Mucosa of gallbladder (tissue), 1 donor: ENCODE results near the gene FOXRED2. TPM values are rescaled to one million over a fixed set of nuclear protein-coding genes. Genes with fewer than 3 reads are reported as not detected.
"Not testable (repeated sequence)": the region's sequence is repeated elsewhere in the genome, so short reads cannot be mapped to it uniquely, and the experiment has no call there.

Experiments used
- DNase-seq: peaks from one replicate; pipeline ENCODE4 v3.0.0-alpha.2; 2020; ENCODE audit warnings: low spot score
- total RNA-seq: library from RNA; stranded (reverse); gene quantifications from one replicate; pipeline ENCODE4 v1.2.1, GENCODE V29; 2021
- donor health status: DM: no; HTN: no; CAD: no.

Gene FOXRED2
- 11.3 TPM for total RNA-seq

GRCh38 chr22:36506637-36507517, at the start of gene FOXRED2:
TSS of gene FOXRED2 (minus strand) at chr22:36507040. CDS start at chr22:36506422, 618 bp downstream.
- peak; percentile 91 for DNase-seq

GRCh38 chr22:36554098-36554497, 47.3 kb upstream of the FOXRED2 start:
- no peak for DNase-seq

DNA sequence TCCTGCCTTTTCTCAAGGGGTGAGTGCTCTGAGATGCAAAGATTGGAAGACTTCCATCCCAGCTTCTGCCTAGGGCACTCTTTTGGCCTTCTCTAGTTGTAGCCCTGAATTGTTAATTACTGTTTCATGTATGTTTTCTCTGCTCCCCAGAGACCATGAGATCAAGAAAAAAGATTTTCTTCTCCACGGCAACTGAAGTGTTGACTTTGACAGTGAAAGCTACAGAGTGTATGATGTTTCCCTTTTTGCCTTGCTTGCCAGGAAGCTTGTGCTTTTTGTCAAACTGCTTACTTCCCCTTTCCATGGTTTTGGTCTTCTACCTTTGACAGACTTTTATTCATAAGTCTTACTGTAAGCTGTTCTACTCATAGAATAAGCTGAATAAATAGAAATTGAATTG, 45.4 kb upstream of the FOXRED2 start:
- no peak for DNase-seq

- DNase-seq, result no peak
Observed at GRCh38 chr22:36550701-36551495, 44.1 kb upstream of the FOXRED2 start.

- no peak for DNase-seq
Observed at GRCh38 chr22:36549033-36549432, 42.2 kb upstream of the FOXRED2 start.

DNA sequence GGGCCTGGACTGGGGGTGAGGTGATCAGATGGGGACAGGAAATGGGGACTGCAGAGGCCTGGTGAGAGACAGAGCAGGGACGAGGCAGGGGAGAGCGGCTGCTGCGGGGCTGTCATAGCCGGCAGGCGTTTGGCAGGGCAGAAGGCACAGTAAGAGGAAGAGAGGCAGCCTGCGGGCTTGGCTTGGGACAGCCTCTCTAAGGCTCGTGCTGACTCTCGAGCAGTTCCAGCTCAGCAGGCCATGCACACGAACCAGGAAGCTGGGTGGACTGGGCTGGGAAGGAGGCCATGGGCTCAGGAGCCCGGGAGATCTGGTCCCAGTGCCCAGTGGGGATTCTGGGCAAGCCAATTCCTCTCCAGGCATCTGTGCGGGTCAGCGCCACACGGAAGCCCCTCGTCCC, 41.8 kb upstream of the FOXRED2 start:
- no peak for DNase-seq

- no peak for DNase-seq
Observed at GRCh38 chr22:36546932-36547331, 40.1 kb upstream of the FOXRED2 start.

DNA sequence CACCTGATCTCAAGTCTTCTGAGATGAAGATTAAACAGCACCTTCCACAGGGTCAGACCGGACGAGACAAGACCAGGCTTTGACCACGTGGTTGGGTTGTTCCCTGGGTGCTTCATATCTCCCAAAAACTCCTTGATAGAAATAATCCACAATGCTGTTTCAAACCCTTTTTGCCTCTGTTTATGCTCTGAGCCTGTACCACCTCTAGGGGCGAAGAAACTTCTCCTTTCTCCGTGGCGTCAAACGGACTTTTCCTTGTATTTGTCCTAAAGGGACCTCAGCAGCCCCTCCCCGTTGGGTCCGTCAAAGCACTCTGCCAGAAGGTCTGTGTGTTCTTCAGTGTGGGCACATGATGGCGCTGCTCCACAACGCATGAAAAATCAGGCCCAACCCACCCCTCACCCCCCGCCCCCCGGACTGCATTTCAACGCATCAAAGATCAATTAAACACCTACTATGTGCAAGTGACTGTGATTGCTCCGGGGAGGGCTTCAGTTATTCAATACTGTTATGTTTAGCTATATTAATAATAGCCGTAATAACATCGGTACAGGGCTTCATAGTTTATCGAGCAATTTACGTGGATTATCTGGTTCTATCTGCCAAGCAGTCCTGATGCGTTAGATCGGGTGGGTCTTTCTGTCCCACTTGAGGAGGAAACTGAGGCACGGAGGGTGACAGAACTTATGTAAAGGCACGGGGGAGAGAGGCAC, 39.4 kb upstream of the FOXRED2 start:
- no peak for DNase-seq

DNA sequence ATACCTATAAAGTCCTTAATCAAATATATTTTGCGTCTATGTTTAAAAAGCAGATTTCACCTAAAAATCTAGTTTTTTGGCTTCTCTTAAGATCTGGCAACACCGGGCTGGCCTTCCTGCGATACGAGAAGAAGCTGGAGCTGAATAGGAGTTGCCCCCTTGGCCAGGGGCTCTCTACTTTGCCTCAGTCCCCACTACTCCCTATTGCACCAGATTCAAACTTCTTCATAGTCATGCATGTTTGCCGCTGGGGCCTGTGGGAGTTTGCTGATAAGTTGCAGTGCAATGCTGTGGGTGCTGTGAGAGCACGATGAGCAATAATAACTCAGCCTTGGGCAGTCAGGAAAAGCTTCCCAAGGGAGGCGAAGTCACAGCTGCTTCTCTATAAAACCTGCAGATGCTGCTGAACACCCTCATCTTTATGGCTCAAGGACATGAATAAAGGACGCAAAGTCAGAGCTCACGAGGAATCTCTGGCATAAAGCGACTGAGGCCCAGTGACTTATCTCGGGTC, 37.3 kb upstream of the FOXRED2 start:
- DNase-seq, result no peak

DNA sequence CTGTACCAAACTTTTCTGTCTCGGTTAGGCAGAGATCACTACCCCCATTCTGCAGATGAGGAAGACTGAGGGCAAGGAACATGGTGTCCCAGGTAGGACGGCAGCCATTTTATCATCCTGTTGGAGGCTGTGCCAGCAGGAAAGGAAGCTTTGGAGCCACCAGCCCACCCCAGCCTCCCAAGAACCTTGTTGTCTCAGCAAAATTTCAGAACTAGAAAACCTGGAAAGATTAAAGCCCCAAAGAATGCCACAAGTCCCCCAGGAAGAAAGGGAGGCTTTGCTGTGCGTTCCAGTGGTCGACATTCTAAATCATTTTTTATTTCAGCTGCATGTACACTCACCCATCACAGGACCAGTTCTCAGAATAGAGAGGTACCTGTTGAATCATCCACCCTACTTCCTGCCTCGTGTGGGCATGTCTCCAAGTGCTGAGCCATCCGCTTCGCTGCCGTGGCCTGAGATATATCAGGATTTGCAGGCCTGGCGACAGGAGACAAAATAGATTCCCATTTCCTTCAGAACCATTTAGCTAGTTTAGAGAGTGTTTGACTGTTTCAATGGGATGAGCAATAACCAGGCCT, 35.1 kb upstream of the FOXRED2 start:
- peak; percentile 50 for DNase-seq

DNA sequence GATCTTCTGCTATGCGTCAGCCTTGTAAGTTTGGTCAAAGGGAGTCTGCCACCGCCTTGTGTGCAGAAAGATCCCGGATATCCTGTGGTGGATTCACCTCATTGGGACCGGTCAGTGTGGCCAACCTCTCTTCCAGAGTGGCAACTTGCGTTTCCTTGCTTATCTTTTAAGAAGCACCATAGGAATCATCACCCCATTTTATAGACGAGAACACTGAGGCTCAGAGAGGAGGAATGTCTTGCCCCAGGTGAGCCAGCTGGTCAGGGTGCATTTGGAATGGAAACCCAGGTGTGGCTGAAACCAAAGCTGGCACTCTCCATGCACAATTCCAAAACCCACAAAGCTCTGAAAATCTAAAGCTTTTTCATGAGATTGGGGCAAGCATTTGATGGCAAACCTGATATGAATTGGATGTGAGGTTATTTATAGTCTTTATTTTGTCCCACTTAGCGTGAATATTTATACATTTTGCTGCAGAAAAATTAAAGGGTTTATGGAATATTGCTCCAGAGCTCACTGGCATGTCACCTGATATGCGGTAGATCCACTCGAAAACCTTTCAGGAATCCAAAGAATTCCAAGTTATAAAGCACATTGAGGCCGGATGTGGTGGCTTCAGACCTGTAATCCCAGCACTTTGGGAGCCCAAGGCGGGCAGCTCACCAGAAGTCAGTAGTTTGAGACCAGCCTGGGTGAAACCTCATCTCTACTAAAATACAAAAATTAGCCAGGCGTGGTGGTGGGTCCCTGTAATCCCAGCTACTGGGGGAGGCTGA, 34.2 kb upstream of the FOXRED2 start:
- DNase-seq, result no peak

DNA sequence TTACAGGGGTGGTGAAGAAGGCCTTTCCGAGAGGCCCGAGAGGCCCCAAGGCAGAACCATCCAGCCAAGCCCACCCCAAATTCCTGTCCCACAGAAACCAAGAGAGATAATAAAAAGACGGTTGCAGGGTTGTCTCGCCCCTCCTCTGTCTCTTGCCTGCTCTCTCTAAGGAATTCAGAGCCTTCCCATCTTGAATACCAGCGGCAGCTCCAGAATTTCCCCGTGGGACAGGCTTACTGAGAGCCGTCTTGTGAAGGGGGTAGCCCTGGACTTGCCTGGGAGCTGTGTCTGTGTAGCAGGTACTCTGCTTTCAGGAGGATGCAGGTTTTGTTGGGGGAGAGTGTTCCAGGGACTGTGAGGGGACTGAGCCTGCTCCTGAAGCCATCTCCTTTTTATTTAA, 31.7 kb upstream of the FOXRED2 start:
- DNase-seq, result no peak

- DNase-seq, result no peak
Observed at GRCh38 chr22:36536717-36537116, 29.9 kb upstream of the FOXRED2 start.

DNA sequence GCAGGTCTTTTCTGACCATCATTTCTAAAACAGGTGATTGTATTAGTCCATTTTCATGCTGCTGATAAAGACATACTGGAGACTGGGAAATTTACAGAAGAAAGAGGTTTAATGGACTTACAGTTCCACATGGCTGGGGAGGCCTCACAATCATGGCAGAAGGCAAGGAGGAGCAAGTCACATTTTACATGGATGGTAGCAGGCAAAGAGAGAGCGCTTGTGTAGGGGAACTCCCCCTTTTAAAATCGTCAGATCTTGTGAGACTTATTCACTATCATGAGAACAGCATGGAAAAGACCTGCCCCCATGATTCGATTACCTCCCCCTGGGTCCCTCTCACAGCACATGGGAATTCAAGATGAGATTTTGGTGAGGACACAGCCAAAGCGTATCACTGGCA, 26.5 kb upstream of the FOXRED2 start:
- DNase-seq, result not testable (repeated sequence)

DNA sequence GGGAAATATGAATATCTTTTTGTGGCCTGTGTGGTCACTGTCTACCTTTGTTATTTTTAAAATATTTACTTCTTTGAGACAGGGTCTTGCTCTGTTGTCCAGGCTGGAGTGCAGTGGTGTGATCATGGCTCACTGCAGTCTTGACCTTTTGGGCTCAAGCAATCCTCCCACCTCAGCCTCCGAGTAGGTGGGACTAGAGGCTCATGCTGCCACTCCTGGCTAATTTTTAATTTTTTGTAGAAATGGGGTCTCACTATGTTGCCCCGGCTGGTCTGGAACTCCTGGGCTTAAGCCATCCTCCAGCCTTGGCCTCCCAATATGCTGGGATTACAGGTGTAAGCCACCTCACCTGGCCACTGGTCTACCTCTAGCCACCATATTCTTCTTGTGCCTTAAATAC, 25.6 kb upstream of the FOXRED2 start:
- no peak for DNase-seq

DNA sequence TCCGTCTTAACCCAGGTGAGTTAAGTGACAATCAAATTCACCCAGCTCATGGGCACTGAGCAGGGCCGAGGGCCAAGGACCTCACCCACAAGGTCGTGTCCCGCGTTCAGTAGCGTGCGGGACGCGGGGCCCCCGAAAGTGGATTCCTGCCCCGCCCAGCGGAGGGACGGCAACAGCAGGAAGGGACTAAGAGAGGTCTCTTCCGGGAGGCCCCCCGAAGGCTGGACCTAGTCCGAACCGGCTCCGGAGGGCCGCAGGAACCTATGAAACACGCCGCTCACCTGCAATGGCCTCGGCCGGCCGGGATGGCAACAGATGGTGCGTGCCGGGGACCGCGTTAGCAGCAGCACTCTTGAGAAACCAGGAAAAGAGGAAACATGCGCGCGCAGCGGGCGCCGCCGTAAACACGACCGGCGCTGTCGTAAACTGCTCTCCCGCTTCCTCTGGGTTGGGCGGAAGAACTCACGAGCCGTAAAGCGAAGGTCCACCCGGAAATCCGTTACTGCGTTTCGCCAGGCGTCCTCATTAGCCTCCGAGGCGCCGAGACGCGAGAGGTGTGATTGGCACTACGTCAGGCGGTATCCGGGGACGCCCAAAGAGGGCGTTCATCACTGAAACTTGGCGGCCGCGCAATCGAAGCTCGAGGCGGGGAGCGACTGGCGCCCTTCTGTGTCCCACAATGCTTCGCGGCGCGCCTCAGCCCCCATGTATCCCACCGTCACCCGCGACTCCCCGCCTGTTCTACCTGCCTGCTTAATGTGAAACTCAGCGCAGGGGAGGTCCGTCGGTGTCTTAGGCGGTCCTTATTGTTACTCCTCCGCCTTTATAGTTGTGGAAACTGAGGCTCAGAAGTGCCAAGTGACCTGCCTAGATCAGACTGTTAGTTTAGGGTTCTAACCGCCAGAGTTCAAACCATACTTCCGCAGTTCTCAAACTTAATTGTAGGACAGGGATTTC, 22.2 kb upstream of the FOXRED2 start, which contains the start of gene EIF3D:
Gene EIF3D (minus strand): TSS at position 372 of the 957 bp plus-strand sequence. CDS start 3,045 bp downstream, outside the sequence.
- peak; percentile 99 for DNase-seq

- DNase-seq, result no peak
Observed at GRCh38 chr22:36528341-36528740, 21.5 kb upstream of the FOXRED2 start.

GRCh38 chr22:36522662-36523061, 15.8 kb upstream of the FOXRED2 start:
- no peak for DNase-seq

DNA sequence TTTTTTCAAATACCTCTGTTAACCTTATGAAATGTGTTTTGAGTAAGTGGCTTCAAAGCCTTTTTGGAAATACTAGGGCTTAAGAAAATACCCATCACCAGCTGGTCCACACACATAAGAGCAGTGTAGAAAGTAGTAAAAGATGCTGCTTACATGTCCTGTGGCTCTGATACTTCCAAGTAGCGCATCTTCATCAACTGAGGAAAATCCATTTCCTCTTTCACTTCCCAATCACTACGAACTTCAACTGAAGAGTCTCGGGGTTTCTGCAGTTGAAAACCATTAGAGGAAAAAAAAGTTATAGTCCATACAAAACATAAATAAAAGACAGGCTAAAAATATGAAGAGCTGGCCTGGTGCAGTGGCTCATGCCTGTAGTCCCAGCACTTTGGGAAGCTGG, 13.6 kb upstream of the FOXRED2 start:
- DNase-seq, result no peak
